GM12891 (cell line): ENCODE data around the gene STAP2.

Source experiments
- PAX5 ChIP-seq: IDR thresholded peaks from 2 replicates; pipeline ENCODE4 v1.6.1; 2011; ENCODE audit warnings: low read length, moderate library complexity, mild to moderate bottlenecking; ENCODE audit not compliant: insufficient read depth, severe bottlenecking
- POLR2A ChIP-seq: IDR thresholded peaks from 2 replicates; pipeline ENCODE4 v1.6.1; 2011; ENCODE audit warnings: low read depth, low read length, control low read depth
- POLR2AphosphoS5 ChIP-seq: IDR thresholded peaks from 2 replicates; pipeline ENCODE4 v1.6.1; 2011; ENCODE audit warnings: low read depth, low read length, control low read depth
- SPI1 ChIP-seq: IDR thresholded peaks from 2 replicates; pipeline ENCODE4 v1.6.1; 2011; ENCODE audit warnings: low read depth, low read length, control low read depth
- TAF1 ChIP-seq: IDR thresholded peaks from 2 replicates; pipeline ENCODE4 v1.6.1; 2011; ENCODE audit warnings: low read depth, low read length, control low read depth

DNA sequence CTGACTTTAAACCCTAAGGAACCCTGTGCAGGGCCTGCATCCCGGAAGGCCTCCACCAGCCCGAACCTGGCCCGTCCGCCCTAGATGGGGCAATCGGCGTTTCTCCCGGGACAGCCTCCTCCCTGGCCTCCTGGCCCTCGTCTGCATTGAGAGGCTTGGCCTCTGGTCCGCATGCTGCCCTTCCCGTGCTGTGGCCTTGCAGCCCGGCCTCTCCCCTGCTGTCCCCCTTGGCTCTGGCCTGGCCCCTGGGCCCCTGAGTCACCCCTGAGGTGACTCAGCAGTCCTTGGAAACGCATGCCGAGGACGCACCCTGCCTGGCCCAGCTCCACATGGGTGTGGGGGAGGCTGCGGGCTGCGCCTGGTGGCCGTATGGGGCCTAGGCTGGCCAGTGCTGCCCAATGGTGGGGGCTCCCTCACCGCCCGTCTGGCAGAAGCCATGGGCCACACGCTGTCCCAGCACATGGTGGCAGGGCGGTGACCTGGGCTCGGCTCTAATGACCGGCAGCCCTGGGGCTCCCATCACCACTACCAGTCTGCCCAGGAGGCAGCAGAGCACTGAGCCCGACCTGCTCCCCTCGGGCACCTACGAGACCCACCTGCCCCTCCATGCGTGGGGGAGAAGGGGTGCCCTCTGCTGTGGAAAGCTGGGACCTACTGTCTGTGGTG is 36.0 kb upstream of the STAP2 start:
- no peak for TF ChIP-seq POLR2AphosphoS5
- TF ChIP-seq POLR2A = no peak
- no peak for TF ChIP-seq SPI1
- TF ChIP-seq TAF1 = no peak
- TF ChIP-seq PAX5 = no peak
